SK-N-SH (cell line): Measurements from ENCODE around the gene ETFA. TPM values are rescaled to one million over a fixed set of nuclear protein-coding genes. Genes with fewer than 3 reads are reported as not detected.

Experiments
- CTCF ChIA-PET: fragments of 300-600, 350-600 bp; formaldehyde crosslinking; extraction: SDS; loops from one replicate; lab custom pipeline; 2021; lab: Yijun Ruan, JAX
- POLR2A ChIA-PET: fragments of 350-600 bp; sonication (Branson Sonifier 250); formaldehyde crosslinking; extraction: SDS; loops from one replicate; lab custom pipeline; 2020; ENCODE audit warnings: antibody characterized with exemption, inconsistent platforms; lab: Yijun Ruan, JAX
- DNase-seq: peaks from one replicate; pipeline ENCODE4 v3.0.0; 2012
- H2AFZ ChIP-seq: fragments of 200-600 bp; sonication (generic); 2 replicates; pipeline ENCODE4 v1.8.1; 2016; ENCODE audit warnings: antibody characterized with exemption, mild to moderate bottlenecking, low read depth
- H3F3A ChIP-seq: fragments of 200-600 bp; sonication (generic); replicated peaks from 2 replicates; pipeline ENCODE3; 2016; ENCODE audit warnings: antibody characterized with exemption, mild to moderate bottlenecking; ENCODE audit not compliant: insufficient read depth
- H3K27ac ChIP-seq, 2 experiments: fragments of 200-500 bp in 1 of 2; fragments of 200-600 bp in 1 of 2; sonication (Bioruptor generic) in 1 of 2; sonication (generic), shearing (Covaris generic) in 1 of 2; 2 replicates each; pipeline versions ENCODE4 v1.5.1 to v1.6.1; 2014 to 2016; ENCODE audit warnings: low read depth in 2 of 2, inconsistent platforms in 1 of 2, low read length in 1 of 2, mild to moderate bottlenecking in 1 of 2, mixed read lengths in 1 of 2
- H3K27me3 ChIP-seq: fragments of 200-600 bp; sonication (generic), shearing (Covaris generic); 2 replicates; pipeline ENCODE4 v1.6.1; 2016; ENCODE audit warnings: mixed run types; ENCODE audit not compliant: insufficient read depth
- H3K36me3 ChIP-seq, 2 experiments: fragments of 200-500 bp in 1 of 2; fragments of 200-600 bp in 1 of 2; sonication (Bioruptor generic) in 1 of 2; sonication (generic) in 1 of 2; replicated peaks in 1 of 2; 2 replicates each; pipeline versions ENCODE3 to v1.5.1; 2014 to 2016; ENCODE audit warnings: low read length in 1 of 2, mild to moderate bottlenecking in 1 of 2; ENCODE audit not compliant: insufficient read depth in 2 of 2, control insufficient read depth in 1 of 2
- H3K4me1 ChIP-seq, 2 experiments: fragments of 200-500 bp in 1 of 2; fragments of 200-600 bp in 1 of 2; sonication (Bioruptor generic) in 1 of 2; sonication (generic), shearing (Covaris generic) in 1 of 2; 2 replicates each; pipeline versions ENCODE4 v1.5.1 to v1.6.1; 2014 to 2016; ENCODE audit warnings: low read depth in 1 of 2, low read length in 1 of 2, mixed run types in 1 of 2; ENCODE audit not compliant: insufficient read depth in 2 of 2, control insufficient read depth in 1 of 2
- H3K4me2 ChIP-seq: fragments of 200-600 bp; sonication (generic), shearing (Covaris generic); 2 replicates; pipeline ENCODE4 v1.6.1; 2017; ENCODE audit warnings: mixed run types
- H3K4me3 ChIP-seq, 2 experiments: fragments of 200-500 bp in 1 of 2; fragments of 200-600 bp in 1 of 2; sonication (Bioruptor generic) in 1 of 2; sonication (generic), shearing (Covaris generic) in 1 of 2; 2 replicates each; pipeline versions ENCODE4 v1.5.1 to v1.8.1; 2014 to 2016; ENCODE audit warnings: low read depth in 2 of 2, inconsistent platforms in 1 of 2, low read length in 1 of 2, mild to moderate bottlenecking in 1 of 2, mixed read lengths in 1 of 2, moderate library complexity in 1 of 2
- H3K79me2 ChIP-seq: fragments of 200-600 bp; sonication (generic); 2 replicates; pipeline ENCODE4 v1.8.1; 2017; ENCODE audit warnings: mild to moderate bottlenecking; ENCODE audit not compliant: insufficient read depth
- H3K9ac ChIP-seq: fragments of 200-600 bp; sonication (generic); 2 replicates; pipeline ENCODE4 v1.6.1; 2017; ENCODE audit warnings: mixed run types
- H3K9me2 ChIP-seq: fragments of 200-600 bp; sonication (generic); 2 replicates; pipeline ENCODE4 v1.6.1; 2017; ENCODE audit warnings: mixed run types
- H3K9me3 ChIP-seq: fragments of 200-600 bp; sonication (generic); 2 replicates; pipeline ENCODE4 v1.6.1; 2017; ENCODE audit warnings: mixed run types, mild to moderate bottlenecking, moderate library complexity
- H4K20me1 ChIP-seq: fragments of 200-600 bp; sonication (generic); 2 replicates; pipeline ENCODE4 v1.6.1; 2017; ENCODE audit warnings: mild to moderate bottlenecking, mixed run types; ENCODE audit not compliant: insufficient read depth
- CHD2 ChIP-seq: fragments of 150-350 bp; IDR thresholded peaks from 2 replicates; pipeline ENCODE4 v1.6.1; 2018; ENCODE audit warnings: low read length; ENCODE audit not compliant: partially characterized antibody
- ELF1 ChIP-seq: IDR thresholded peaks from 2 replicates; pipeline ENCODE4 v1.4.0; 2012
- EZH2phosphoT487 ChIP-seq: fragments of 200-600 bp; sonication (generic); IDR thresholded peaks from 2 replicates; pipeline ENCODE4 v1.6.1; 2017; ENCODE audit warnings: low read depth, mixed run types, mild to moderate bottlenecking, antibody characterized with exemption, moderate library complexity, borderline replicate concordance
- FOXM1 ChIP-seq: IDR thresholded peaks from 2 replicates; pipeline ENCODE4 v1.4.0; 2012; ENCODE audit warnings: low read depth, mild to moderate bottlenecking
- GABPA ChIP-seq: IDR thresholded peaks from 2 replicates; pipeline ENCODE4 v1.4.0; 2012; ENCODE audit warnings: low read depth, mild to moderate bottlenecking
- GATA2 ChIP-seq: sonication (generic); formaldehyde crosslinking; IDR thresholded peaks from 2 replicates; pipeline ENCODE4 v1.5.0; 2020; ENCODE audit warnings: mild to moderate bottlenecking, missing genetic modification reagents
- MEF2A ChIP-seq: IDR thresholded peaks from 2 replicates; pipeline ENCODE4 v1.4.0; 2012; ENCODE audit warnings: low read depth, borderline replicate concordance
- MXI1 ChIP-seq: IDR thresholded peaks from 2 replicates; pipeline ENCODE4 v1.6.1; 2012; ENCODE audit warnings: mild to moderate bottlenecking, low read depth, low read length, improper control_type of control experiment
- NRF1 ChIP-seq: IDR thresholded peaks from 2 replicates; pipeline ENCODE4 v1.6.1; 2012; ENCODE audit warnings: low read depth, mild to moderate bottlenecking, low read length
- POLR2AphosphoS5 ChIP-seq: IDR thresholded peaks from 2 replicates; pipeline ENCODE4 v1.6.1; 2012; ENCODE audit warnings: low read depth, low read length
- RAD21 ChIP-seq: IDR thresholded peaks from 2 replicates; pipeline ENCODE4 v1.6.1; 2012; ENCODE audit warnings: mild to moderate bottlenecking, low read length
- RFX5 ChIP-seq: IDR thresholded peaks from 2 replicates; pipeline ENCODE4 v1.6.1; 2012; ENCODE audit warnings: mild to moderate bottlenecking, improper control_type of control experiment, low read length
- SMC3 ChIP-seq: IDR thresholded peaks from 2 replicates; pipeline ENCODE4 v1.6.1; 2012; ENCODE audit warnings: low read depth, low read length, improper control_type of control experiment
- TCF12 ChIP-seq: IDR thresholded peaks from 2 replicates; pipeline ENCODE4 v1.4.0; 2012
- YY1 ChIP-seq: IDR thresholded peaks from 2 replicates; pipeline ENCODE4 v1.4.0; 2012; ENCODE audit warnings: low read depth, mild to moderate bottlenecking
- WGBS: methylation state at CpG from one replicate; pipeline ENCODE4 v1.1.6; 2017; ENCODE audit warnings: low lambda C conversion rate; 5-methylcytosine and 5-hydroxymethylcytosine counted together
- polyA plus RNA-seq, 3 experiments: library from polyadenylated mRNA; depleted of rRNA; stranded (reverse); fragments of >200 nt; gene quantifications; 2 replicates each; pipeline ENCODE4 v1.2.3, GENCODE V29; 2012
- TF ChIP-seq, protein P1 (sequence below): IDR thresholded peaks from 2 replicates; pipeline ENCODE4 v1.6.1; 2012; ENCODE audit warnings: mild to moderate bottlenecking, low read depth, low read length, moderate library complexity

ETFA gene
- polyA plus RNA-seq, 1 of the 3 experiments (the other 2 are of a cell fraction) = 122 TPM

DNA sequence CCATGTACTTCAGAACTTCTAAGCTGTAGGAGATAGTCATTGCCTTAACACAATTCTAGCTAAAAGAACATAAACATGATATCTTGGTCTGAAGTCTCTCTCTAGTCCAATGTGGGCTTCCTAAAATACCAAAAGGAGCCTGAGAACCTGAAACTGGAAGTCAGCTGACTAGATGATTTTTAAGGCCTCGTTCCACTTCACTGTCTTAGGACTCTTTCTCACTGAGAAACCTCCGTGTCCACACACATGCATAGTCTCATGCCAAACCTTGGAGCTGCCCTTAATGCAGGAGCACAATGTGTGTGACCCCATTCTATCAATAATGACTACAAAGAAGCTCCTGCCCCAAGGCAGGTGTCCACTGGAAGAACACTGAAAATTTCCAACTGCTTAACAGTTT lies 87.7 kb downstream of the ETFA start:
- H3K4me1 ChIP-seq = no peaks in the 10 kb centered on the region
- no peak for DNase-seq
- no peak overlapping the region for H3K4me2 ChIP-seq
- H3K79me2 ChIP-seq = no peaks in the 10 kb centered on the region
- ChIA-PET POLR2A (no interaction called here), CTCF (interaction anchor here (0.9 kb wide), 1 partner anchor 90 kb away, joined by 3 read pairs; no protein-coding TSS in a partner anchor)
- peaks cover 17 to 47% of the 10 kb centered on the region in 2 experiments for H3K36me3 ChIP-seq
- WGBS = 100% methylated on average over 2 of the region's 2 CpGs
- no peaks in the 10 kb centered on the region for H3K27me3 ChIP-seq
- H3F3A ChIP-seq = no peaks in the 10 kb centered on the region
- no peak overlapping the region for H2AFZ ChIP-seq
- H3K27ac ChIP-seq = no peak overlapping the region
- no peak overlapping the region for H3K9ac ChIP-seq
- H3K9me3 ChIP-seq = no peaks in the 10 kb centered on the region
- H4K20me1 ChIP-seq = no peaks in the 10 kb centered on the region
- no peak overlapping the region for H3K4me3 ChIP-seq
- no peaks in the 10 kb centered on the region for H3K9me2 ChIP-seq
- no peak for TF ChIP-seq CHD2

DNA sequence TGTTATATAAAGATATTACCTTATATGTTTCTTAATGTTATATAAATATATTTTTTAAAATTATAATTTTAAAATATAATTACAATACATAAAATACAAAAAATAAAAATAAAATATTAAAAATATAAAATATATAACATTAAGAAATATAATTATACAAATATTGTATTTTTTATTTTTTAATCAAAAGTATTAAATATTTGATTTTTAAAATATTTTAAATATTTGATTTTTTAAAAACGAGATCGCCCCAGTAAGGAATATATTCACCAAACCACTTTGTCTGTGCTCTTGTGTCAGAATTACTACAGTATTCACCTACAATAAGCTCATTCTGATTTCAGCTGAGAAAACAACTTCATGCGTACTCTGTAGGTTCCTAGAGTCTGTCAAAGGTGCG lies 89.1 kb downstream of the ETFA start:
- Histone ChIP-seq H3K27me3 (no peaks in the 10 kb centered on the region), H2AFZ (no peak overlapping the region), H3K4me2 (no peak overlapping the region), H3K27ac (no peak overlapping the region), H4K20me1 (no peaks in the 10 kb centered on the region), H3K9me3 (no peaks in the 10 kb centered on the region), H3K9me2 (no peaks in the 10 kb centered on the region), H3K36me3 (peaks cover 14 to 46% of the 10 kb centered on the region in 2 experiments), H3K4me3 (no peak overlapping the region), H3K4me1 (peaks cover 0 to 6% of the 10 kb centered on the region in 2 experiments; a peak in 1 of 4 replicates), H3F3A (no peaks in the 10 kb centered on the region), H3K79me2 (no peaks in the 10 kb centered on the region), H3K9ac (no peak overlapping the region)
- ChIA-PET POLR2A (no interaction called here), CTCF (interaction anchor here (1.8 to 2.1 kb wide), 2 partner anchors 13 to 32 kb away, joined by 4 to 8 read pairs; no protein-coding TSS in a partner anchor)
- TF ChIP-seq EZH2phosphoT487 (no peak), GABPA (no peak), SMC3 (no peak), GATA2 (CRISPR knock-in tag) (no peak), ELF1 (no peak), MXI1 (no peak), FOXM1 (no peak), POLR2AphosphoS5 (no peak), TCF12 (no peak), RFX5 (no peak), MEF2A (no peak), YY1 (no peak), RAD21 (no peak), NRF1 (no peak)
- TF ChIP-seq, protein P1, sequence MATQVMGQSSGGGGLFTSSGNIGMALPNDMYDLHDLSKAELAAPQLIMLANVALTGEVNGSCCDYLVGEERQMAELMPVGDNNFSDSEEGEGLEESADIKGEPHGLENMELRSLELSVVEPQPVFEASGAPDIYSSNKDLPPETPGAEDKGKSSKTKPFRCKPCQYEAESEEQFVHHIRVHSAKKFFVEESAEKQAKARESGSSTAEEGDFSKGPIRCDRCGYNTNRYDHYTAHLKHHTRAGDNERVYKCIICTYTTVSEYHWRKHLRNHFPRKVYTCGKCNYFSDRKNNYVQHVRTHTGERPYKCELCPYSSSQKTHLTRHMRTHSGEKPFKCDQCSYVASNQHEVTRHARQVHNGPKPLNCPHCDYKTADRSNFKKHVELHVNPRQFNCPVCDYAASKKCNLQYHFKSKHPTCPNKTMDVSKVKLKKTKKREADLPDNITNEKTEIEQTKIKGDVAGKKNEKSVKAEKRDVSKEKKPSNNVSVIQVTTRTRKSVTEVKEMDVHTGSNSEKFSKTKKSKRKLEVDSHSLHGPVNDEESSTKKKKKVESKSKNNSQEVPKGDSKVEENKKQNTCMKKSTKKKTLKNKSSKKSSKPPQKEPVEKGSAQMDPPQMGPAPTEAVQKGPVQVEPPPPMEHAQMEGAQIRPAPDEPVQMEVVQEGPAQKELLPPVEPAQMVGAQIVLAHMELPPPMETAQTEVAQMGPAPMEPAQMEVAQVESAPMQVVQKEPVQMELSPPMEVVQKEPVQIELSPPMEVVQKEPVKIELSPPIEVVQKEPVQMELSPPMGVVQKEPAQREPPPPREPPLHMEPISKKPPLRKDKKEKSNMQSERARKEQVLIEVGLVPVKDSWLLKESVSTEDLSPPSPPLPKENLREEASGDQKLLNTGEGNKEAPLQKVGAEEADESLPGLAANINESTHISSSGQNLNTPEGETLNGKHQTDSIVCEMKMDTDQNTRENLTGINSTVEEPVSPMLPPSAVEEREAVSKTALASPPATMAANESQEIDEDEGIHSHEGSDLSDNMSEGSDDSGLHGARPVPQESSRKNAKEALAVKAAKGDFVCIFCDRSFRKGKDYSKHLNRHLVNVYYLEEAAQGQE = no peak
- no peak for DNase-seq
- 94% methylated on average over 4 of the region's 4 CpGs for WGBS
